NK-92 (cell line): Measurements from ENCODE around the gene CD164.
"Not testable (repeated sequence)": the region's sequence is repeated elsewhere in the genome, so short reads cannot be mapped to it uniquely, and the experiment has no call there.

ENCODE experiments used
- DNase-seq: peaks from one replicate; lab custom pipeline; 2025; ENCODE audit not compliant: unreplicated experiment; lab: John Stamatoyannopoulos, UW

Gene CD164

GRCh38 chr6:109344226-109344625 lies 38.0 kb downstream of the CD164 start:
- no peak for DNase-seq

- no peak for DNase-seq
These were observed 38.7 kb downstream of the CD164 start for GRCh38 chr6:109343518-109343917.

- no peak for DNase-seq
These were observed 39.4 kb downstream of the CD164 start for GRCh38 chr6:109342911-109343310.

GRCh38 chr6:109342506-109342905 lies 39.8 kb downstream of the CD164 start:
- DNase-seq = no peak

GRCh38 chr6:109340811-109341210 lies 41.5 kb downstream of the CD164 start:
- no peak for DNase-seq

- no peak for DNase-seq
These were observed 42.2 kb downstream of the CD164 start for GRCh38 chr6:109339906-109340678.

- no peak for DNase-seq
These were observed 45.9 kb downstream of the CD164 start for GRCh38 chr6:109336221-109336961.

- DNase-seq = not testable (repeated sequence)
These were observed 48.4 kb downstream of the CD164 start for GRCh38 chr6:109333870-109334269.

GRCh38 chr6:109332748-109333147 lies 49.5 kb downstream of the CD164 start:
- DNase-seq = no peak

- no peak for DNase-seq
These were observed 51.2 kb downstream of the CD164 start for GRCh38 chr6:109331081-109331480.

GRCh38 chr6:109330263-109330662 lies 52.0 kb downstream of the CD164 start:
- no peak for DNase-seq

GRCh38 chr6:109328629-109329028 lies 53.6 kb downstream of the CD164 start:
- no peak for DNase-seq

GRCh38 chr6:109327959-109328358 lies 54.3 kb downstream of the CD164 start:
- no peak for DNase-seq

- DNase-seq = no peak
These were observed 54.8 kb downstream of the CD164 start for GRCh38 chr6:109327491-109327890.

GRCh38 chr6:109326351-109326750 lies 55.9 kb downstream of the CD164 start:
- DNase-seq = no peak

- DNase-seq = no peak
These were observed 56.9 kb downstream of the CD164 start for GRCh38 chr6:109325400-109325801.

- no peak for DNase-seq
These were observed 59.0 kb downstream of the CD164 start for GRCh38 chr6:109323241-109323640.

- DNase-seq = no peak
These were observed 59.4 kb downstream of the CD164 start for GRCh38 chr6:109322825-109323224.

- no peak for DNase-seq
These were observed 60.5 kb downstream of the CD164 start for GRCh38 chr6:109321752-109322151.

- DNase-seq = no peak
These were observed 62.2 kb downstream of the CD164 start for GRCh38 chr6:109320072-109320471.

GRCh38 chr6:109318328-109318876 lies 63.9 kb downstream of the CD164 start:
- DNase-seq = no peak

GRCh38 chr6:109316909-109317308 lies 65.4 kb downstream of the CD164 start:
- no peak for DNase-seq
